Keratinocyte (primary cell): ENCODE measurements around the gene BBOX1. TPM values are rescaled to one million over a fixed set of nuclear protein-coding genes. Genes with fewer than 3 reads are reported as not detected.

Experiments used
- DNase-seq: peaks from one replicate; pipeline ENCODE4 v3.0.0-alpha.2; 2011; ENCODE audit warnings: low read depth, missing footprints, low spot score
- FAIRE-seq: peaks from 2 replicates; lab custom pipeline; 2011; peaks lifted over from hg19 to GRCh38; lab: Jason Lieb, UNC
- H2AFZ ChIP-seq: 2 replicates; pipeline ENCODE4 v1.6.0; 2012; ENCODE audit warnings: low read length, control low read depth, inconsistent platforms; ENCODE audit not compliant: control insufficient read depth
- H3K27ac ChIP-seq: 2 replicates; pipeline ENCODE4 v1.5.1; 2011; ENCODE audit warnings: low read length; ENCODE audit not compliant: control insufficient read depth, insufficient read depth
- H3K27me3 ChIP-seq: 3 replicates; pipeline ENCODE4 v1.6.0; 2011; ENCODE audit warnings: low read length; ENCODE audit not compliant: control insufficient read depth, insufficient read depth; ENCODE audit errors: extremely low read depth
- H3K36me3 ChIP-seq, 2 experiments: 2 replicates in 1 of 2; 3 replicates in 1 of 2; pipeline ENCODE4 v1.5.1; 2011; ENCODE audit warnings: low read length in 2 of 2, mild to moderate bottlenecking in 1 of 2; ENCODE audit not compliant: control insufficient read depth in 2 of 2, insufficient read depth in 2 of 2; ENCODE audit errors: extremely low read depth in 1 of 2
- H3K4me1 ChIP-seq: 3 replicates; pipeline ENCODE4 v1.5.1; 2011; ENCODE audit warnings: low read length; ENCODE audit not compliant: control insufficient read depth, insufficient read depth; ENCODE audit errors: extremely low read depth
- H3K4me2 ChIP-seq: 3 replicates; pipeline ENCODE4 v1.6.0; 2011; ENCODE audit warnings: low read depth, low read length; ENCODE audit not compliant: control insufficient read depth, insufficient read depth; ENCODE audit errors: extremely low read depth
- H3K4me3 ChIP-seq, 3 experiments: fragments of 200-600 bp in 1 of 3; sonication (generic) in 1 of 3; 2 replicates in 2 of 3; 3 replicates in 1 of 3; pipeline ENCODE4 v1.5.1; 2011 to 2016; ENCODE audit warnings: low read length in 3 of 3, mild to moderate bottlenecking in 3 of 3, control low read depth in 2 of 3, inconsistent platforms in 1 of 3, low read depth in 1 of 3, mixed read lengths in 1 of 3, mixed run types in 1 of 3, moderate library complexity in 1 of 3; ENCODE audit not compliant: control insufficient read depth in 2 of 3, insufficient read depth in 2 of 3; ENCODE audit errors: extremely low read depth in 1 of 3
- H3K79me2 ChIP-seq: 2 replicates; pipeline ENCODE4 v1.6.0; 2012; ENCODE audit warnings: low read length; ENCODE audit not compliant: control insufficient read depth, insufficient read depth
- H3K9ac ChIP-seq: 3 replicates; pipeline ENCODE4 v1.6.0; 2011; ENCODE audit warnings: low read length; ENCODE audit not compliant: control insufficient read depth, insufficient read depth; ENCODE audit errors: extremely low read depth
- H3K9me1 ChIP-seq: 3 replicates; pipeline ENCODE4 v1.6.0; 2011; ENCODE audit warnings: low read length; ENCODE audit not compliant: control insufficient read depth, insufficient read depth; ENCODE audit errors: extremely low read depth
- H3K9me3 ChIP-seq: 2 replicates; pipeline ENCODE4 v1.5.1; 2012; ENCODE audit warnings: low read depth, low read length; ENCODE audit not compliant: control insufficient read depth
- H4K20me1 ChIP-seq: 3 replicates; pipeline ENCODE4 v1.6.0; 2011; ENCODE audit warnings: low read length; ENCODE audit not compliant: control insufficient read depth, insufficient read depth; ENCODE audit errors: extremely low read depth
- CTCF ChIP-seq, 3 experiments: IDR thresholded peaks in 1 of 3; conservative IDR thresholded peaks in 1 of 3; optimal IDR thresholded peaks in 1 of 3; 2 replicates in 2 of 3; 3 replicates in 1 of 3; pipeline versions ENCODE3 to v1.5.1; 2011; ENCODE audit warnings: low read length in 3 of 3, mild to moderate bottlenecking in 3 of 3, moderate library complexity in 2 of 3, control low read depth in 1 of 3, inconsistent platforms in 1 of 3; ENCODE audit not compliant: insufficient read depth in 2 of 3; ENCODE audit errors: extremely low read depth in 1 of 3
- EZH2 ChIP-seq: IDR thresholded peaks from one replicate; pipeline ENCODE4 v1.6.1; 2012; ENCODE audit warnings: inconsistent platforms, mild to moderate bottlenecking, low read length, moderate library complexity
- dilution Hi-C: fragments of 300-500 bp; cut with MboI; formaldehyde crosslinking; loops from one replicate; pipeline ENCODE4 v1.7.0; 2020; ENCODE audit warnings: low sequenced_read_pairs; ENCODE audit not compliant: extremely low pct_ligation_motif_present
- polyA plus RNA-seq, 5 experiments: library from polyadenylated mRNA; depleted of rRNA in 3 of 5; stranded (reverse) in 3 of 5; stranded (forward) in 1 of 5; unstranded in 1 of 5; fragments of >200 nt; gene quantifications; 1 replicate in 1 of 5; 2 replicates in 3 of 5; 3 replicates in 1 of 5; pipeline versions ENCODE4 v1.2.1 to v1.2.3, GENCODE V29; 2011 to 2012; ENCODE audit warnings: missing spikeins in 2 of 5, low read depth in 1 of 5, low replicate concordance in 1 of 5

Gene BBOX1
- polyA plus RNA-seq, 1 donor (not counting 4 experiments of a cell fraction or from before 2014, with no cell fraction given), result 2.4 TPM

- no peaks in the 10 kb centered on the region for H3K27me3 ChIP-seq
- TF ChIP-seq CTCF (optimal IDR thresholded peaks at IDR 0.05 in 1 of 3, IDR thresholded peaks at IDR 0.05 in 1 of 3, conservative IDR thresholded peaks at IDR 0.05 in 1 of 3; ENCODE audit: extremely low read depth in 1 of 3, insufficient read depth in 2 of 3, low read length in 3 of 3) (no peak), EZH2 (no peak)
- DNase-seq (no peak), FAIRE-seq (no peak)
- dilution Hi-C loops, result no loop called here
- H3K9me3 ChIP-seq, result no peaks in the 10 kb centered on the region
- no peak overlapping the region for H3K9ac ChIP-seq
- no peak overlapping the region for H3K4me2 ChIP-seq
- H3K79me2 ChIP-seq, result no peaks in the 10 kb centered on the region
- H3K4me3 ChIP-seq, result no peak overlapping the region
- no peaks in the 10 kb centered on the region for H3K9me1 ChIP-seq
- H3K36me3 ChIP-seq, result no peaks in the 10 kb centered on the region
- no peak overlapping the region for H2AFZ ChIP-seq
- H3K4me1 ChIP-seq, result peaks cover 10% of the 10 kb centered on the region
- H4K20me1 ChIP-seq, result no peaks in the 10 kb centered on the region
- H3K27ac ChIP-seq, result no peak overlapping the region
Observed at GRCh38 chr11:27011560-27012233, 28.9 kb upstream of the BBOX1 start.

GRCh38 chr11:27012234-27012921 is 28.2 kb upstream of the BBOX1 start:
- no peak overlapping the region for H3K9ac ChIP-seq
- peak overlapping the region; percentile 54 for H2AFZ ChIP-seq
- peaks cover 10% of the 10 kb centered on the region for H3K4me1 ChIP-seq
- no peaks in the 10 kb centered on the region for H3K9me3 ChIP-seq
- H3K27me3 ChIP-seq, result no peaks in the 10 kb centered on the region
- no peak for DNase-seq
- dilution Hi-C loops, result no loop called here
- no peak overlapping the region for H3K4me3 ChIP-seq
- H3K4me2 ChIP-seq, result no peak overlapping the region
- no peaks in the 10 kb centered on the region for H3K36me3 ChIP-seq
- no peak overlapping the region for H3K27ac ChIP-seq
- no peak for FAIRE-seq
- H3K79me2 ChIP-seq, result no peaks in the 10 kb centered on the region
- TF ChIP-seq CTCF (optimal IDR thresholded peaks at IDR 0.05 in 1 of 3, IDR thresholded peaks at IDR 0.05 in 1 of 3, conservative IDR thresholded peaks at IDR 0.05 in 1 of 3; ENCODE audit: extremely low read depth in 1 of 3, insufficient read depth in 2 of 3, low read length in 3 of 3), result no peak
- no peak for TF ChIP-seq EZH2
- no peaks in the 10 kb centered on the region for H4K20me1 ChIP-seq
- H3K9me1 ChIP-seq, result no peaks in the 10 kb centered on the region
